Suprapubic skin (tissue), 4 donors: ENCODE data around the gene EPYC. TPM values are rescaled to one million over a fixed set of nuclear protein-coding genes. Genes with fewer than 3 reads are reported as not detected.

Experiments used
- DNase-seq, 2 donors: peaks; one replicate each; pipeline ENCODE4 v3.0.0-alpha.2; 2019; ENCODE audit warnings: low spot score in 2 of 2
- H3K27ac ChIP-seq: fragments of 200-600 bp; sonication (generic); one replicate; pipeline ENCODE4 v1.5.1; 2019
- H3K27me3 ChIP-seq: fragments of 200-600 bp; sonication (generic); one replicate; pipeline ENCODE4 v1.5.1; 2019
- H3K36me3 ChIP-seq: fragments of 200-600 bp; sonication (generic); one replicate; pipeline ENCODE4 v1.5.1; 2019
- H3K4me1 ChIP-seq: fragments of 200-600 bp; sonication (generic); one replicate; pipeline ENCODE4 v1.5.1; 2019
- H3K4me3 ChIP-seq: fragments of 200-600 bp; sonication (generic); one replicate; pipeline ENCODE4 v1.5.1; 2019; ENCODE audit warnings: mild to moderate bottlenecking
- H3K9me3 ChIP-seq: fragments of 200-600 bp; sonication (generic); one replicate; pipeline ENCODE4 v1.5.1; 2019
- CTCF ChIP-seq, 2 donors: fragments of 200-600 bp in 1 of 2; fragments of 450-650 bp in 1 of 2; sonication (generic) in 1 of 2; IDR thresholded peaks; one replicate each; pipeline ENCODE4 v1.5.1; 2016 to 2019; ENCODE audit warnings: antibody characterized with exemption in 2 of 2, mild to moderate bottlenecking in 1 of 2, moderate library complexity in 1 of 2
- EP300 ChIP-seq: sonication (generic); formaldehyde crosslinking; IDR thresholded peaks from one replicate; pipeline ENCODE4 v1.6.1; 2017; ENCODE audit warnings: antibody characterized with exemption
- POLR2A ChIP-seq, 2 donors: fragments of 450-650 bp; IDR thresholded peaks; one replicate each; pipeline ENCODE4 v1.6.1; 2017; ENCODE audit warnings: antibody characterized with exemption in 2 of 2, mild to moderate bottlenecking in 2 of 2, moderate library complexity in 2 of 2
- POLR2AphosphoS5 ChIP-seq, 3 donors: sonication (generic); formaldehyde crosslinking; IDR thresholded peaks; one replicate each; pipeline ENCODE4 v1.6.1; 2017; ENCODE audit warnings: antibody characterized with exemption in 3 of 3
- WGBS: methylation state at CpG from one replicate; pipeline ENCODE4 v1.1.5; 2018; 5-methylcytosine and 5-hydroxymethylcytosine counted together
- total RNA-seq, 4 donors: library from RNA; depleted of rRNA; stranded (reverse); fragments of >200 nt; gene quantifications; one replicate each; pipeline ENCODE4 v1.1.0, GENCODE V29; 2016

Gene EPYC
- total RNA-seq, 4 donors from 2014 or later = not detected

- Histone ChIP-seq H3K36me3 (no peaks in the 10 kb centered on the region), H3K4me1 (no peaks in the 10 kb centered on the region), H3K4me3 (no peak overlapping the region), H3K9me3 (no peaks in the 10 kb centered on the region), H3K27me3 (no peaks in the 10 kb centered on the region), H3K27ac (no peak overlapping the region)
- DNase-seq = no peak
- WGBS = 92% methylated on average over 1 of the region's 1 CpG
- TF ChIP-seq POLR2A (IDR thresholded peaks at IDR 0.05) (no peak), CTCF (IDR thresholded peaks at IDR 0.05) (no peak), EP300 (no peak), POLR2AphosphoS5 (IDR thresholded peaks at IDR 0.05) (no peak)
Measured at GRCh38 chr12:90982170-90982569, 22.6 kb downstream of the EPYC start.

GRCh38 chr12:90979951-90980350 lies 24.8 kb downstream of the EPYC start:
- H3K4me1 ChIP-seq = no peaks in the 10 kb centered on the region
- no peak for TF ChIP-seq EP300
- TF ChIP-seq CTCF (IDR thresholded peaks at IDR 0.05) = no peak
- no peak for TF ChIP-seq POLR2AphosphoS5 (IDR thresholded peaks at IDR 0.05)
- no peak for TF ChIP-seq POLR2A (IDR thresholded peaks at IDR 0.05)
- H3K27me3 ChIP-seq = no peaks in the 10 kb centered on the region
- 64% methylated on average over 3 of the region's 3 CpGs for WGBS
- no peaks in the 10 kb centered on the region for H3K36me3 ChIP-seq
- DNase-seq = no peak
- no peak overlapping the region for H3K4me3 ChIP-seq
- H3K9me3 ChIP-seq = no peaks in the 10 kb centered on the region
- H3K27ac ChIP-seq = no peak overlapping the region

GRCh38 chr12:90979019-90979418 lies 25.8 kb downstream of the EPYC start:
- 85% methylated on average over 3 of the region's 3 CpGs for WGBS
- no peaks in the 10 kb centered on the region for H3K36me3 ChIP-seq
- H3K27ac ChIP-seq = no peak overlapping the region
- H3K4me1 ChIP-seq = no peaks in the 10 kb centered on the region
- no peak for DNase-seq
- H3K27me3 ChIP-seq = no peaks in the 10 kb centered on the region
- no peak overlapping the region for H3K4me3 ChIP-seq
- no peaks in the 10 kb centered on the region for H3K9me3 ChIP-seq
- no peak for TF ChIP-seq EP300
- no peak for TF ChIP-seq POLR2AphosphoS5 (IDR thresholded peaks at IDR 0.05)
- TF ChIP-seq POLR2A (IDR thresholded peaks at IDR 0.05) = no peak
- no peak for TF ChIP-seq CTCF (IDR thresholded peaks at IDR 0.05)

- no peak for TF ChIP-seq POLR2A (IDR thresholded peaks at IDR 0.05)
- peak; percentile 46 to 78 for TF ChIP-seq CTCF (IDR thresholded peaks at IDR 0.05)
- TF ChIP-seq POLR2AphosphoS5 (IDR thresholded peaks at IDR 0.05) = peak in 1 of 3 donors; percentile 25
- TF ChIP-seq EP300 = no peak
- DNase-seq = no peak
- no peak overlapping the region for H3K4me3 ChIP-seq
- no peaks in the 10 kb centered on the region for H3K36me3 ChIP-seq
- no peaks in the 10 kb centered on the region for H3K9me3 ChIP-seq
- H3K4me1 ChIP-seq = no peaks in the 10 kb centered on the region
- no peaks in the 10 kb centered on the region for H3K27me3 ChIP-seq
- WGBS = 27% methylated on average over 1 of the region's 1 CpG
- H3K27ac ChIP-seq = no peak overlapping the region
Measured at GRCh38 chr12:90978117-90978770, 26.5 kb downstream of the EPYC start.

GRCh38 chr12:90977224-90977623 lies 27.5 kb downstream of the EPYC start:
- Histone ChIP-seq H3K36me3 (no peaks in the 10 kb centered on the region), H3K4me3 (no peak overlapping the region), H3K27ac (no peak overlapping the region), H3K27me3 (no peaks in the 10 kb centered on the region), H3K4me1 (no peaks in the 10 kb centered on the region), H3K9me3 (no peaks in the 10 kb centered on the region)
- TF ChIP-seq POLR2A (IDR thresholded peaks at IDR 0.05) = no peak
- TF ChIP-seq POLR2AphosphoS5 (IDR thresholded peaks at IDR 0.05) = no peak
- no peak for TF ChIP-seq EP300
- TF ChIP-seq CTCF (IDR thresholded peaks at IDR 0.05) = no peak
- no peak for DNase-seq
- WGBS = 69% methylated on average over 1 of the region's 1 CpG
